RWPE2 (cell line): Measurements from ENCODE around the gene CDK16.

Experiments
- ATAC-seq: fragments of 200-7000 bp; cut with Tn5 transposase; 3 replicates; pipeline ENCODE4 v1.9.1; 2021; ENCODE audit warnings: low read depth
- DNase-seq: peaks from one replicate; pipeline ENCODE4 v3.0.0-alpha.2; 2020; ENCODE audit warnings: low spot score
- H3K27ac ChIP-seq: fragments of 450-650 bp; 2 replicates; pipeline ENCODE4 v1.5.1; 2017; ENCODE audit warnings: mild to moderate bottlenecking; ENCODE audit not compliant: poor library complexity, severe bottlenecking
- H3K27me3 ChIP-seq: fragments of 250-450 bp; sonication (Bioruptor Pico); 2 replicates; pipeline ENCODE4 v1.5.1; 2021; ENCODE audit warnings: mild to moderate bottlenecking, moderate library complexity; ENCODE audit not compliant: insufficient read depth, poor library complexity, severe bottlenecking
- H3K36me3 ChIP-seq: fragments of 250-450 bp; sonication (Bioruptor Pico); 2 replicates; pipeline ENCODE4 v1.5.1; 2020; ENCODE audit warnings: low read depth, mild to moderate bottlenecking, moderate library complexity
- H3K4me1 ChIP-seq: fragments of 250-450 bp; sonication (Bioruptor Pico); 2 replicates; pipeline ENCODE4 v1.5.1; 2021; ENCODE audit warnings: mild to moderate bottlenecking, moderate library complexity; ENCODE audit not compliant: insufficient read depth, poor library complexity, severe bottlenecking
- H3K4me3 ChIP-seq: fragments of 250-450 bp; sonication (Bioruptor Pico); 2 replicates; pipeline ENCODE4 v1.5.1; 2021; ENCODE audit warnings: mild to moderate bottlenecking, moderate library complexity; ENCODE audit not compliant: severe bottlenecking
- H3K9me3 ChIP-seq: fragments of 250-450 bp; sonication (Bioruptor Pico); 2 replicates; pipeline ENCODE4 v1.5.1; 2021; ENCODE audit warnings: mild to moderate bottlenecking, moderate library complexity; ENCODE audit not compliant: severe bottlenecking
- CTCF ChIP-seq: fragments of 450-650 bp; IDR thresholded peaks from one replicate; pipeline ENCODE4 v1.5.1; 2017; ENCODE audit warnings: mild to moderate bottlenecking, moderate library complexity; ENCODE audit not compliant: poor library complexity, severe bottlenecking

Gene CDK16

GRCh38 chrX:47244676-47245075 is 26.2 kb downstream of the CDK16 start:
- DNase-seq, result no peak
- ATAC-seq, result no peak
- H3K4me3 ChIP-seq, result no peak overlapping the region
- no peaks in the 10 kb centered on the region for H3K27me3 ChIP-seq
- TF ChIP-seq CTCF, result no peak
- no peak overlapping the region for H3K27ac ChIP-seq
- no peaks in the 10 kb centered on the region for H3K9me3 ChIP-seq
- H3K36me3 ChIP-seq, result no peaks in the 10 kb centered on the region
- H3K4me1 ChIP-seq, result no peaks in the 10 kb centered on the region

- TF ChIP-seq CTCF, result no peak
- H3K27ac ChIP-seq, result no peak overlapping the region
- no peak overlapping the region for H3K4me3 ChIP-seq
- DNase-seq (no peak), ATAC-seq (no peak)
- H3K9me3 ChIP-seq, result no peaks in the 10 kb centered on the region
- no peaks in the 10 kb centered on the region for H3K36me3 ChIP-seq
- no peaks in the 10 kb centered on the region for H3K4me1 ChIP-seq
- H3K27me3 ChIP-seq, result no peaks in the 10 kb centered on the region
Observed at GRCh38 chrX:47245156-47245555, 26.7 kb downstream of the CDK16 start.

GRCh38 chrX:47247206-47247998 is 28.9 kb downstream of the CDK16 start:
- Histone ChIP-seq H3K4me1 (no peaks in the 10 kb centered on the region), H3K9me3 (no peaks in the 10 kb centered on the region), H3K27ac (no peak overlapping the region), H3K36me3 (no peaks in the 10 kb centered on the region), H3K27me3 (no peaks in the 10 kb centered on the region), H3K4me3 (no peak overlapping the region)
- ATAC-seq (no peak), DNase-seq (no peak)
- TF ChIP-seq CTCF, result no peak

GRCh38 chrX:47247999-47248320 is 29.5 kb downstream of the CDK16 start:
- H3K36me3 ChIP-seq, result no peaks in the 10 kb centered on the region
- H3K4me3 ChIP-seq, result no peak overlapping the region
- no peaks in the 10 kb centered on the region for H3K9me3 ChIP-seq
- no peak for DNase-seq
- no peaks in the 10 kb centered on the region for H3K27me3 ChIP-seq
- no peak for TF ChIP-seq CTCF
- ATAC-seq, result no peak
- H3K27ac ChIP-seq, result no peak overlapping the region
- H3K4me1 ChIP-seq, result no peaks in the 10 kb centered on the region

- H3K9me3 ChIP-seq, result no peaks in the 10 kb centered on the region
- no peak for DNase-seq
- TF ChIP-seq CTCF, result no peak
- H3K4me3 ChIP-seq, result no peak overlapping the region
- H3K27ac ChIP-seq, result no peak overlapping the region
- no peak for ATAC-seq
- H3K27me3 ChIP-seq, result no peaks in the 10 kb centered on the region
- H3K4me1 ChIP-seq, result no peaks in the 10 kb centered on the region
- no peaks in the 10 kb centered on the region for H3K36me3 ChIP-seq
Observed at GRCh38 chrX:47248576-47248975, 30.1 kb downstream of the CDK16 start.
